GM13976 (cell line): ENCODE data around the gene TNFAIP8.

Experiments
- DNase-seq: peaks from one replicate; pipeline ENCODE4 v3.0.0; 2012; ENCODE audit warnings: low spot score
- CTCF ChIP-seq: IDR thresholded peaks from 2 replicates; pipeline ENCODE4 v1.5.1; 2012; ENCODE audit warnings: borderline replicate concordance, mild to moderate bottlenecking; ENCODE audit not compliant: insufficient read depth; ENCODE audit errors: extremely low read depth, missing control alignments, control extremely low read depth
- in situ Hi-C: fragments of 300-500 bp; cut with MboI; formaldehyde crosslinking; loops from one replicate; pipeline ENCODE4 v1.12.0; 2022; ENCODE audit warnings: low sequenced_read_pairs, mixed read lengths, inconsistent platforms; ENCODE audit not compliant: unreplicated experiment

TNFAIP8 gene

GRCh38 chr5:119379096-119379495 lies 23.3 kb downstream of the TNFAIP8 start:
- no peak for TF ChIP-seq CTCF
- in situ Hi-C loops, result no loop called here
- DNase-seq, result no peak

DNA sequence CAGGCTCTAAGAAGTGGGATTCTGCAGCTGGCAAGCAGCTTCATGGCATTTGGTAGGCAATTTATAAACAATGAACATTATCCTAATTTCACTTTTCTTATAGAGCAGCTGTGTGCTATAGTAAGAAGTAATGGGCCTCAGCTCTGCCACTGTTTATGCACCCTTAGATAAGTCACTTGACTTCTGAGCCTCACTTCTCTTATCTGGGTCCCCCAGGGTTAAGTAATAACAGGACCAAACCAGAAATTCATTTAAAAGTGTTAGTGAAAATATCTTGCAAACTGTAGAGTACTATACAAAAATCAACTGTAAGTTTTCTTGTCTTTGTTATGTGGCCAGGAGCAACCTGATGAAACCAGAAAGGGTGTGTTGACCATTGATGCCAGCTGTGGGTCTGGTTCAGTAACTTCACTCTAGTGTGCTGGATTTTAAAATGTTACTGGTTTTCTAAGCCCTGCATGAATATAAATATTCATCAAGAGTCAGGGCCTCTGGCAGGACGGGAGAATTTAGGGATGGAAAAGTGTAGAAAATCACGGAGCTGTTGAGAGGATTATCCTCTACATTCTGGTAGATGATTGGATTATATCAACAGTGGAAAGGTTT lies 24.2 kb downstream of the TNFAIP8 start:
- DNase-seq, result no peak
- in situ Hi-C loops, result no loop called here
- TF ChIP-seq CTCF, result no peak

- in situ Hi-C loops, result no loop called here
- TF ChIP-seq CTCF, result no peak
- DNase-seq, result no peak
Measured at GRCh38 chr5:119382169-119382568, 26.4 kb downstream of the TNFAIP8 start.

GRCh38 chr5:119383008-119383407 lies 27.2 kb downstream of the TNFAIP8 start:
- in situ Hi-C loops, result no loop called here
- no peak for DNase-seq
- no peak for TF ChIP-seq CTCF

- TF ChIP-seq CTCF, result no peak
- in situ Hi-C loops, result no loop called here
- DNase-seq, result no peak
Measured at GRCh38 chr5:119385136-119385535, 29.3 kb downstream of the TNFAIP8 start.

GRCh38 chr5:119385536-119386128 lies 29.8 kb downstream of the TNFAIP8 start:
- in situ Hi-C loops, result no loop called here
- DNase-seq, result no peak
- no peak for TF ChIP-seq CTCF
